Stimulated activated naive CD8-positive, alpha-beta T cell treated with anti-CD3 and anti-CD28 coated beads, Interleukin-15, amount 100 ng/mL, for 72 hours (primary cell): ENCODE measurements around the gene NDUFS3.

Source experiments
- ATAC-seq: fragments of 150-1000 bp; cut with Tn5 transposase; 2 replicates; pipeline ENCODE4 v1.10.0; 2021; ENCODE audit warnings: mild to moderate bottlenecking, moderate library complexity
- DNase-seq, 2 donors: peaks; one replicate each; pipeline ENCODE4 v3.0.0; 2021 to 2022
- H3K27ac Mint-ChIP-seq, 2 donors: one replicate each; pipeline ENCODE4 v1.8.0; 2022; ENCODE audit warnings: mild to moderate bottlenecking in 2 of 2, mixed read lengths in 2 of 2, moderate library complexity in 2 of 2
- H3K27me3 Mint-ChIP-seq: one replicate; pipeline ENCODE4 v1.8.0; 2022; ENCODE audit warnings: mixed read lengths
- H3K4me1 Mint-ChIP-seq: one replicate; pipeline ENCODE4 v1.8.0; 2022; ENCODE audit warnings: mild to moderate bottlenecking, mixed read lengths
- H3K4me3 Mint-ChIP-seq, 2 donors: one replicate each; pipeline ENCODE4 v1.8.0; 2022; ENCODE audit warnings: mild to moderate bottlenecking in 2 of 2, mixed read lengths in 2 of 2, moderate library complexity in 1 of 2
- H3K9me3 Mint-ChIP-seq, 2 donors: one replicate each; pipeline ENCODE4 v1.8.0; 2022; ENCODE audit warnings: mixed read lengths in 2 of 2

Gene NDUFS3

GRCh38 chr11:47593492-47593933 lies 14.6 kb downstream of the NDUFS3 start:
- DNase-seq (no peak), ATAC-seq (no peak)
- Mint-ChIP-seq H3K9me3 (no peaks in the 10 kb centered on the region), H3K27ac (no peak overlapping the region), H3K4me3 (no peak overlapping the region), H3K4me1 (peaks cover 21% of the 10 kb centered on the region), H3K27me3 (peaks cover 43% of the 10 kb centered on the region)

- Mint-ChIP-seq H3K4me1 (peaks cover 21% of the 10 kb centered on the region), H3K27ac (no peak within 1 kb of the TSS), H3K4me3 (no peak within 1 kb of the TSS), H3K27me3 (peaks cover 43% of the 10 kb centered on the region), H3K9me3 (no peaks in the 10 kb centered on the region)
- DNase-seq: no peak
- ATAC-seq: no peak
Measured at GRCh38 chr11:47593934-47594855, 15.3 kb downstream of the NDUFS3 start, which contains the start of gene C1QTNF4. Gene C1QTNF4, minus strand, starts transcription at chr11:47594411. Its CDS starts 3,601 bp downstream, at chr11:47590810.

GRCh38 chr11:47595029-47595428 lies 16.2 kb downstream of the NDUFS3 start:
- no peak overlapping the region for H3K4me3 Mint-ChIP-seq
- no peak overlapping the region for H3K27ac Mint-ChIP-seq
- H3K4me1 Mint-ChIP-seq: peaks cover 21% of the 10 kb centered on the region
- peak; percentile 41 for ATAC-seq
- peaks cover 43% of the 10 kb centered on the region for H3K27me3 Mint-ChIP-seq
- no peaks in the 10 kb centered on the region for H3K9me3 Mint-ChIP-seq
- DNase-seq: no peak

- Mint-ChIP-seq H3K9me3 (no peaks in the 10 kb centered on the region), H3K27ac (no peak overlapping the region), H3K27me3 (peaks cover 43% of the 10 kb centered on the region), H3K4me3 (no peak overlapping the region), H3K4me1 (peaks cover 21% of the 10 kb centered on the region)
- no peak for DNase-seq
- ATAC-seq: no peak
Measured at GRCh38 chr11:47595967-47596366, 17.1 kb downstream of the NDUFS3 start.

- Mint-ChIP-seq H3K27ac (no peak overlapping the region), H3K4me3 (no peak overlapping the region), H3K27me3 (peaks cover 10% of the 10 kb centered on the region), H3K4me1 (no peaks in the 10 kb centered on the region), H3K9me3 (no peaks in the 10 kb centered on the region)
- DNase-seq (no peak), ATAC-seq (no peak)
Measured at GRCh38 chr11:47599902-47600301, 21.0 kb downstream of the NDUFS3 start.

GRCh38 chr11:47603295-47603694 lies 24.4 kb downstream of the NDUFS3 start:
- Mint-ChIP-seq H3K9me3 (no peaks in the 10 kb centered on the region), H3K27ac (no peak overlapping the region), H3K4me1 (no peaks in the 10 kb centered on the region), H3K4me3 (no peak overlapping the region), H3K27me3 (no peaks in the 10 kb centered on the region)
- no peak for ATAC-seq
- no peak for DNase-seq

GRCh38 chr11:47605921-47606320 lies 27.0 kb downstream of the NDUFS3 start:
- DNase-seq (no peak), ATAC-seq (no peak)
- H3K4me1 Mint-ChIP-seq: no peaks in the 10 kb centered on the region
- no peak overlapping the region for H3K27ac Mint-ChIP-seq
- no peak overlapping the region for H3K4me3 Mint-ChIP-seq
- no peaks in the 10 kb centered on the region for H3K27me3 Mint-ChIP-seq
- no peaks in the 10 kb centered on the region for H3K9me3 Mint-ChIP-seq

- Mint-ChIP-seq H3K4me1 (no peaks in the 10 kb centered on the region), H3K9me3 (no peaks in the 10 kb centered on the region), H3K27me3 (no peaks in the 10 kb centered on the region), H3K4me3 (no peak overlapping the region), H3K27ac (peak overlapping the region in 1 of 2 donors; percentile 1)
- DNase-seq: no peak
- ATAC-seq: no peak
Measured at GRCh38 chr11:47606731-47607130, 27.9 kb downstream of the NDUFS3 start.

- ATAC-seq (no peak), DNase-seq (no peak)
- Mint-ChIP-seq H3K9me3 (no peaks in the 10 kb centered on the region), H3K4me3 (no peak overlapping the region), H3K4me1 (no peaks in the 10 kb centered on the region), H3K27me3 (no peaks in the 10 kb centered on the region), H3K27ac (no peak overlapping the region)
Measured at GRCh38 chr11:47607380-47607779, 28.5 kb downstream of the NDUFS3 start.

GRCh38 chr11:47609675-47610074 lies 30.8 kb downstream of the NDUFS3 start:
- Mint-ChIP-seq H3K27ac (no peak overlapping the region), H3K27me3 (no peaks in the 10 kb centered on the region), H3K9me3 (no peaks in the 10 kb centered on the region), H3K4me1 (no peaks in the 10 kb centered on the region), H3K4me3 (no peak overlapping the region)
- DNase-seq (no peak), ATAC-seq (no peak)

- DNase-seq (no peak), ATAC-seq (no peak)
- Mint-ChIP-seq H3K4me1 (no peaks in the 10 kb centered on the region), H3K27me3 (no peaks in the 10 kb centered on the region), H3K9me3 (no peaks in the 10 kb centered on the region), H3K27ac (no peak overlapping the region), H3K4me3 (no peak overlapping the region)
Measured at GRCh38 chr11:47611348-47611794, 32.5 kb downstream of the NDUFS3 start.

- H3K27me3 Mint-ChIP-seq: no peaks in the 10 kb centered on the region
- no peak for DNase-seq
- ATAC-seq: no peak
- H3K9me3 Mint-ChIP-seq: no peaks in the 10 kb centered on the region
- H3K4me1 Mint-ChIP-seq: no peaks in the 10 kb centered on the region
- peak overlapping the region in 1 of 2 donors; percentile 89 for H3K27ac Mint-ChIP-seq
- H3K4me3 Mint-ChIP-seq: no peak overlapping the region
Measured at GRCh38 chr11:47615249-47615648, 36.4 kb downstream of the NDUFS3 start.

GRCh38 chr11:47616726-47617416 lies 38.0 kb downstream of the NDUFS3 start:
- H3K4me3 Mint-ChIP-seq: no peak overlapping the region
- no peak overlapping the region for H3K27ac Mint-ChIP-seq
- no peaks in the 10 kb centered on the region for H3K4me1 Mint-ChIP-seq
- no peak for DNase-seq
- no peak for ATAC-seq
- no peaks in the 10 kb centered on the region for H3K9me3 Mint-ChIP-seq
- no peaks in the 10 kb centered on the region for H3K27me3 Mint-ChIP-seq

- no peak for ATAC-seq
Measured at GRCh38 chr11:47617417-47617809, 38.5 kb downstream of the NDUFS3 start.

GRCh38 chr11:47620836-47621378 lies 42.0 kb downstream of the NDUFS3 start:
- ATAC-seq (no peak), DNase-seq (no peak)
- Mint-ChIP-seq H3K9me3 (no peaks in the 10 kb centered on the region), H3K4me1 (no peaks in the 10 kb centered on the region), H3K27ac (peak overlapping the region; percentile 7 to 30), H3K27me3 (no peaks in the 10 kb centered on the region), H3K4me3 (no peak overlapping the region)

More at GRCh38 chr11:47617417-47617809, 38.5 kb downstream of the NDUFS3 start:
- no peaks in the 10 kb centered on the region for H3K9me3 Mint-ChIP-seq
- no peaks in the 10 kb centered on the region for H3K27me3 Mint-ChIP-seq
- H3K4me1 Mint-ChIP-seq: no peaks in the 10 kb centered on the region
- no peak overlapping the region for H3K4me3 Mint-ChIP-seq
- no peak for DNase-seq
- H3K27ac Mint-ChIP-seq: peak overlapping the region in 1 of 2 donors; percentile 33

GRCh38 chr11:47626234-47626633 lies 47.4 kb downstream of the NDUFS3 start:
- H3K27me3 Mint-ChIP-seq: no peaks in the 10 kb centered on the region
- no peaks in the 10 kb centered on the region for H3K9me3 Mint-ChIP-seq
- no peak overlapping the region for H3K4me3 Mint-ChIP-seq
- no peak overlapping the region for H3K27ac Mint-ChIP-seq
- ATAC-seq (no peak), DNase-seq (no peak)
- no peaks in the 10 kb centered on the region for H3K4me1 Mint-ChIP-seq
